NCI-H748 treated with DMSO at 0.1 percent for 48 hours (cell line): ENCODE data around the gene GCNT4.

Source experiments
- DNase-seq: peaks from one replicate; lab custom pipeline; 2025; lab: John Stamatoyannopoulos, UW

The GCNT4 gene

DNA sequence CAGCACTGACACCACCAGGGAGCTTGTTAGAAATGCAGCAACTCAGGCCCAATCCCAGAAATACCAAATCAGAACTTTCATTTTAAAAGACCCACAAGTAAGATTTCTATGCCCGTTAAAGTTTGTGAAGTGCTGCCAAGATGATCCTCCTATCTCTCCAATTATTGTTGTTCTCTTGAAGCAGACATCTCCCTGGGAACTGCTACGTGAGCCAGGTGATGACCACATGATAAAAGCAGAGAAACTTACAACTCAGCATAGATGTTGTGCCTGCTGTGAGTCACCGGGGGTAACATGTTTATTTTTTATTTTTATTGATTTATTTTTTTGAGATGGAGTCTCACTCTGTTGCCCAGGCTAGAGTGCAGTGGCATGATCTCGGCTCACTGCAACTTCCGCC lies 34.4 kb downstream of the GCNT4 start:
- no peak for DNase-seq

DNA sequence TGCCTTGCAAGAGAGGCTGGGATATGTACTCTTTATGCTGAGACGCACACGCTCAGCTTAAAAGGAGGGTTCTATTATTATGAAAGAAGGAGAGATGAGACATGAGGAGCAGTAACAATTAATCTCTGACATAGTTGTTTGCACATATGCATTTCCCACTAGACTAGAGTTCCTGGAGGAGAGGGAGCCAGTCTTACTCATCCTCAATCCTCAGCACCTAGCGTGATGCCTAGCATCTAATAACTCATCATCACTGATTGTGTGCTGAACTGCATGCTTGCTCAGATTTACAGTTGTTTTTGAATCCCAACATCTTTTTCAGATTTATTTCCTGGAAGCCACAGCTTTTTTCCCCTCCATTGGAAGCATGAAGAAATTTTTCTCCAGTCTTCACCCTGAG lies 35.5 kb downstream of the GCNT4 start:
- no peak for DNase-seq

DNA sequence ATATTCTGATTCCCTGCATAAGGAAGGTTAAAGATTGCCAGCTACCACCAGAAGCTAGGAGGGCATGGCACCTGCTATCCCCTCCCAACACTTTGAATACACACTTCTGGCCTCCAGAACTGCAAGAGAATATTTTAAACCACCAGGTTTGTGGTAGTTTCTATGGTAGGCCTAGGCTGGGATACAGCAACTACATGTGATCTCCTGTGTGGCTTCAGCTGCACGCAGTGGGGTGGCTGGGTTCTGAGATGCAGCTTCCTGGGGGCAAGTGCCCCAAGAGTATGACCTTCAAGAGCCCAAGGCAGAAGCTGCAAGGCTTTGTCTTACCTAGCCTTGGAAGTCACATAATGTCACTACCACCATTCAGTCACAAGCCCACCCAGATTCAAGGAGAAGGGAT lies 39.6 kb downstream of the GCNT4 start:
- DNase-seq, result no peak

DNA sequence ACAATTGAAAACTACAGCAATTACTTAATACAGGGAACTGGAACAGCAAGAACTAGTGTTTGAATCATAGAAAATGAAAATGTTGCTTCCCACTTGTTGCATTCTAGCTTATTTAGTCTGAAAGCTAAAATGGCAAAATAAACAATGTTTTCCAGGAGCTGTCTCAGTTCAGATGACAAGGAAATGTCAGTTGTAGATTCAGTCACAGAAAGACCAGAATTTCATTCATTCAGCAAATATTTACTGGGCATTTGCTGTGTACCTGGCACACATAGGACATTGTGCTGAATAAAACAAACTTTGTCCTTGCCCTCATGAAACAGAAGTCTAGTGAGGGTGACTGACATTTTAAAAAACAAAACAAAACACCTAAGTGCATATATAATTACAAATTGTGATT lies 41.5 kb downstream of the GCNT4 start:
- DNase-seq, result no peak

DNA sequence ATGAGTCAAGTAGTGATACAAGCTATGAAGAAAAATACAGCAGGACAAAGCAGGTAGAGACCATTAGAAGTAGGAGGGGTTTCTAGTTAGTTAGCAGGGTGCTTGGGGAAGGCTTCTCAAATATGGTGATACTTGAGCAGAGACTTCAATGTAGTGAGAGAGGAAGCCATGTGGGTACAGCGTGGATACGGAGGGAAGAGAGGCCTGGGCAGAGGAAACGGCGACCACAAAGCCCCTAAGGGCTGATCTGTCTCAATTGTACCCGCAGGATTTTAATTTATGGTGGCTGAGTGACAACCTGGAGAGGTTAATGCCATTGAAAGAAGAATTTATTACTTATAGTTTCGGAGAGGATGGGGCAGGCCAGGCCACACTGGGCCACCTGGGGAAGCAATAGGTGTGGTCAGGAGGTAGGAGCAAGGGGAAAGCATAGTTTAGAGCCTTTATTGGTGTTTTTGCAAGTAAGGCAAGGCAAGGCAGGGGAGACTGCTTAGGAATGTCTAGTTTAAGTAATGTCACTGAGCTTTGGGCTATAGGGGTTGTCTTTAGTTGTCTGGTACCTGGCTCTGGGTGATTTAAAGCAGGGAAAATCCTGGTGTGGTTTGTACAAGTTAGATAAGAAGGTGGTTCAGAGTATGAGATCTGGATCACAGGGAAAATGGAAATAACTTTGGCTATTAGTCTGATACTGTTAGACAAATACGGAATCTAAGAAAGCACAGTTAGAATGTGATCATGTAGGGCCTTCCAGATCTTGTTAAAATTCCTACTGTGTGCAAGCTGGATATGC lies 42.6 kb downstream of the GCNT4 start:
- DNase-seq, result no peak

DNA sequence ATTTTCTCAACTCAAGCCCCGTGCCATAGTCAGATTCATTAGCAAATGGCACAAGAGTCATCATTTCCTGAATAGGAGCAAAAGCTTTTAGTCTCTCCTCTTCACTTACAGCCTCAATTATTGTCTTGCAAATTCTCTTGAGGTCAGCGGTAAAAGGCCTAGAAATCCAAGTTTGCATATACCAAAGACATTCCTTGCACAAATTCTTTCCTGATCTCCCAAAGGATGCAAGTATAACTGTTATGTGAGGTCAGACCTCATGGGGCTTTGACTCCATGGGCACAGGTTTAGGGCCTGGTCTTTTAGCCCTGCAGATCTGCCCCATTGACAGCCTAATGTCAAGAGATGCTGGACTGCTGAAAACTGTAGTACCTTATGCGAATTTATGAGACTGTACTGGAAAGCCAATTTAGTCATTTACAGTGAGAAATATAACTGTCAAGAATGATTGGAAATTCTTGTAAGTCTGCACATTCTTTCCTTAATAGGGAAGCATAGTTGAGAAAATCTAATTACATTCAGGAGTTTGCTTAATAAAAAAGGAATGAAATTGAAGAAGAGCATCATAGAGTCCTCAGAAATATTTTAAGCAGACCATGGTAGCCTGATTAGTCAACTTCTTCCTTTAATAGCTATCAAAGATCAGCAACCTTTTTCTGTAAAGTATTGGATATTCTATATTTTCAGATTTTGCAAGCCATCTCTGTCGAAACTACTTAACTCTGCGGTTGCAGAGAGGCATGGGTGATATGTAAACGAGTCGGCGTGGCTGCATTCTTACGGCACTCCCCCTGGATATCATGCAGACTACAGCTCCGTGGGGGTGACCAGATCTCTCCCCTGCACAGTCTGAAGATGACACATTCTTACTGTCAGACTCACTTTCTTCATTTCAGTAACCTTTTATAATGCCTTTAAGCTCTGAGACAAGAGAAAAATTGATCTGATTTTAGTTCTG lies 45.2 kb downstream of the GCNT4 start:
- no peak for DNase-seq

DNA sequence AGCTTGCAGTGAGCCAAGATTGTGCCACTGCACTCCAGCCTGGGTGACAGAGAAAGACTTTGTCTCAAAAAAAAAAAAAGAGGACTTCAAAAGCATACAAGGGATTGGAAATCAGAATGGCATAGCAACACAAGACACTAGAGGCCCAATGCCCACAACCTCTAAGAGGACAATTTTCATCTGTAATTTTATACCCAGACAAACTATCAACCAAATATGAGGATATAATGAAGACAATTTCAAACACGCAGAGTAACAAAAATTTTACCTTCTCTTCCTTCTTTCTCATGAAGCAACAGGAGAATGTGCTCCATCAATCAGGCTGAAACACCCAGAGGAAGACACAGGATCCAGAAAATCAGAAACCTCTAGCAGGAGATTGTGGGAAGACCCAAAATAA lies 46.8 kb downstream of the GCNT4 start:
- DNase-seq, result no peak
